GM21367 (cell line): Measurements from ENCODE around the gene GRIN2A.

Experiments used
- ATAC-seq: cut with Tn5 transposase; IDR thresholded peaks from one replicate; pipeline ENCODE4 v1.9.1; 2021; ENCODE audit not compliant: unreplicated experiment

GRIN2A gene

GRCh38 chr16:9870962-9871361, 311.3 kb downstream of the GRIN2A start:
- no peak for ATAC-seq

- no peak for ATAC-seq
These were observed 312.5 kb downstream of the GRIN2A start for GRCh38 chr16:9869776-9870175.

- ATAC-seq = no peak
These were observed 313.6 kb downstream of the GRIN2A start for GRCh38 chr16:9868606-9869149.

GRCh38 chr16:9867176-9867575, 315.1 kb downstream of the GRIN2A start:
- no peak for ATAC-seq

GRCh38 chr16:9864461-9864860, 317.8 kb downstream of the GRIN2A start:
- no peak for ATAC-seq

- no peak for ATAC-seq
These were observed 319.9 kb downstream of the GRIN2A start for GRCh38 chr16:9862327-9862726.

GRCh38 chr16:9860876-9861275, 321.4 kb downstream of the GRIN2A start:
- no peak for ATAC-seq

GRCh38 chr16:9859701-9860327, 322.4 kb downstream of the GRIN2A start:
- ATAC-seq = no peak

GRCh38 chr16:9854675-9855074, 327.6 kb downstream of the GRIN2A start:
- ATAC-seq = no peak

- ATAC-seq = no peak
These were observed 330.2 kb downstream of the GRIN2A start for GRCh38 chr16:9852003-9852402.

GRCh38 chr16:9850817-9851216, 331.4 kb downstream of the GRIN2A start:
- no peak for ATAC-seq

- no peak for ATAC-seq
These were observed 332.5 kb downstream of the GRIN2A start for GRCh38 chr16:9849697-9850245.

- ATAC-seq = no peak
These were observed 335.1 kb downstream of the GRIN2A start for GRCh38 chr16:9847146-9847545.

GRCh38 chr16:9846362-9847099, 335.7 kb downstream of the GRIN2A start:
- ATAC-seq = no peak

GRCh38 chr16:9845661-9846361, 336.4 kb downstream of the GRIN2A start:
- ATAC-seq = no peak

GRCh38 chr16:9844361-9844760, 337.9 kb downstream of the GRIN2A start:
- no peak for ATAC-seq

- no peak for ATAC-seq
These were observed 338.7 kb downstream of the GRIN2A start for GRCh38 chr16:9843424-9844018.

GRCh38 chr16:9840761-9841665, 341.2 kb downstream of the GRIN2A start:
- ATAC-seq = peak; percentile 53

- ATAC-seq = no peak
These were observed 344.7 kb downstream of the GRIN2A start for GRCh38 chr16:9837481-9837880.

- ATAC-seq = no peak
These were observed 346.0 kb downstream of the GRIN2A start for GRCh38 chr16:9836118-9836736.
